GM12878 (cell line): ENCODE results near the gene DYNLT3.

Experiments
- E2F4 ChIP-seq: IDR thresholded peaks from 2 replicates; pipeline ENCODE4 v1.6.1; 2012; ENCODE audit warnings: low read depth, low read length, improper control_type of control experiment
- IRF3 ChIP-seq: fragments of 450-650 bp; IDR thresholded peaks from 2 replicates; pipeline ENCODE4 v1.6.1; 2014; ENCODE audit warnings: mild to moderate bottlenecking
- SMC3 ChIP-seq: IDR thresholded peaks from 2 replicates; pipeline ENCODE4 v1.6.1; 2011; ENCODE audit warnings: low read length, improper control_type of control experiment, borderline replicate concordance
- SREBF2 ChIP-seq: IDR thresholded peaks from 2 replicates; pipeline ENCODE4 v1.6.1; 2012; ENCODE audit warnings: mild to moderate bottlenecking, low read length
- TF ChIP-seq, protein P1 (sequence below): fragments of 450-650 bp; formaldehyde crosslinking; IDR thresholded peaks from 2 replicates; pipeline ENCODE4 v1.5.0; 2022; ENCODE audit warnings: mild to moderate bottlenecking, missing genetic modification characterization

DNA sequence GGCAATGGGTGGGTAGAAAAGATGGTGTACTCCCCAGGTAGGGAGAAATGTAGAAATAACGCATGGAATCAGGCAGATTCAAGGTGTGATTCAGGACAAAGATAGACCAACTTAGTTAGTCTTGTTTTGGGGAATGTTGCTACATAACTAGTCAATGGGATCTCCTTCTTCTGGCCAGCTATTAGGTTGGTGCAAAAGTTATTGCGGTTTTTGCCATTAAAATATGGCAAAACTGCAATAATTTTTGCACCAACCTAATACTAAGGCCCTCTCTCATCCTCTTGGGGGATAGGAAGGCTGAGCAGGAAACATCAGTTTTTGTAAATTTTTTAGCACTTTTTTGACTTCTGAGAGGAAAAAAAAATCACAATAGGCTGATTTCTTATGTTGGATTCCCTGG is 44.3 kb downstream of the DYNLT3 start:
- TF ChIP-seq SMC3 (no peak), E2F4 (no peak), IRF3 (no peak), SREBF2 (no peak)
- TF ChIP-seq, protein P1, sequence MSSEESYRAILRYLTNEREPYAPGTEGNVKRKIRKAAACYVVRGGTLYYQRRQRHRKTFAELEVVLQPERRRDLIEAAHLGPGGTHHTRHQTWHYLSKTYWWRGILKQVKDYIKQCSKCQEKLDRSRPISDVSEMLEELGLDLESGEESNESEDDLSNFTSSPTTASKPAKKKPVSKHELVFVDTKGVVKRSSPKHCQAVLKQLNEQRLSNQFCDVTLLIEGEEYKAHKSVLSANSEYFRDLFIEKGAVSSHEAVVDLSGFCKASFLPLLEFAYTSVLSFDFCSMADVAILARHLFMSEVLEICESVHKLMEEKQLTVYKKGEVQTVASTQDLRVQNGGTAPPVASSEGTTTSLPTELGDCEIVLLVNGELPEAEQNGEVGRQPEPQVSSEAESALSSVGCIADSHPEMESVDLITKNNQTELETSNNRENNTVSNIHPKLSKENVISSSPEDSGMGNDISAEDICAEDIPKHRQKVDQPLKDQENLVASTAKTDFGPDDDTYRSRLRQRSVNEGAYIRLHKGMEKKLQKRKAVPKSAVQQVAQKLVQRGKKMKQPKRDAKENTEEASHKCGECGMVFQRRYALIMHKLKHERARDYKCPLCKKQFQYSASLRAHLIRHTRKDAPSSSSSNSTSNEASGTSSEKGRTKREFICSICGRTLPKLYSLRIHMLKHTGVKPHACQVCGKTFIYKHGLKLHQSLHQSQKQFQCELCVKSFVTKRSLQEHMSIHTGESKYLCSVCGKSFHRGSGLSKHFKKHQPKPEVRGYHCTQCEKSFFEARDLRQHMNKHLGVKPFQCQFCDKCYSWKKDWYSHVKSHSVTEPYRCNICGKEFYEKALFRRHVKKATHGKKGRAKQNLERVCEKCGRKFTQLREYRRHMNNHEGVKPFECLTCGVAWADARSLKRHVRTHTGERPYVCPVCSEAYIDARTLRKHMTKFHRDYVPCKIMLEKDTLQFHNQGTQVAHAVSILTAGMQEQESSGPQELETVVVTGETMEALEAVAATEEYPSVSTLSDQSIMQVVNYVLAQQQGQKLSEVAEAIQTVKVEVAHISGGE (CRISPR knock-in tag) = no peak
